Measurements from ENCODE around the gene ITFG1.
A peak's percentile ranks its signal among the peaks of the same experiment; 100 is the strongest.

ITFG1 gene

DNA sequence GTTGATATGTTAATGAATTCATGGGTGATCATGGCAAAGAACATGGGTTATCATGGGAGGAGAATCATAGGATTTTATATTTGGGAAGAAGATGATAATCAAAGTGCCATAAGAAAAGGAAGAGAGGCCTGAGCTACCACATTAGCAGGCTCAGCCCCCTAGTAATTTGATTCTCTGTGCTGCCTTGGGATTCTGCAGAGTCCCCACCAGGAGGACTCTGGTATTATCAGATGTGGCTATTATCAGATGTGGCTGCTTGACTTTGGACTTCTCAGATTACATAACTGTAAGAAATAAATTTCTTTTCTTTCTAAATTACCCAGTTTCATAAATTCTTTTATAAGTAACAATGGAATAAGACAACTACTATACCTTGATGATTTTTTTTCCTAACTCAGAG lies 137.6 kb downstream of the ITFG1 start:
- no peak for DNase-seq (ENCODE audit: low spot score)

DNA sequence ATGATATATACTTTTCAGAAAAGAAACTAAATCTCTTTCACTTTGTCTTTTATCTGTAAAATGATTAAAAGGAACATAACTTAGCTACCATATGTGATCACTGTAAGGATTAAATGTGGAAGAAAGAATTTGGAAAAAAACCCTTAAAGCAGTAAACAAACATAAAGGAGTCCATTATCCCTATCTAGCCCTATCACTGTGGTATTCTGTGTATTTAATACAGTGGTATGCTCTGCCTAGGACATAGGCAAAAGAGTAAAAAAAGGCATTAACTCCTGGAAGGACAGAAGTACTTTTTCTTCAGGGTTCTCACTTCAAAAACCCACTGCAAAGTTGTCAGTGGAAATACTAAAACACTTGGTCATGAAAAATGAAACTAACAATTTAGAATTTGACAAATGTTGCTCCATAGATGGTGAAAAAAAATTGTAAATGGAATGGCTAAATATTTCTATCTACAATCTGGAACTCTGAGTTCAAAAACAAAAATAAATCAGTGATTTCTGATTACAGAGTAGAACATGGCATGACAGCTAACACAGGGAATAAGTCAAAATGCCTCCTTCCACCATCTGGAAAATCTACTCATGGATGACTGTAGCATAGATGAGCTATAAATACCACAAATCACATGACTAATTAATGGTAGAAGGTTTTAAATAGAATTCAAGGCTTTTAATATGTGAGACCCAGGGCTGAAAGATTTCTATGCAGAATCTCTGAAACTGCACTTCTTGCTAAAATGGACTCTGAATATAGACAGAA lies 140.1 kb downstream of the ITFG1 start:
- DNase-seq (ENCODE audit: low spot score), result no peak

DNA sequence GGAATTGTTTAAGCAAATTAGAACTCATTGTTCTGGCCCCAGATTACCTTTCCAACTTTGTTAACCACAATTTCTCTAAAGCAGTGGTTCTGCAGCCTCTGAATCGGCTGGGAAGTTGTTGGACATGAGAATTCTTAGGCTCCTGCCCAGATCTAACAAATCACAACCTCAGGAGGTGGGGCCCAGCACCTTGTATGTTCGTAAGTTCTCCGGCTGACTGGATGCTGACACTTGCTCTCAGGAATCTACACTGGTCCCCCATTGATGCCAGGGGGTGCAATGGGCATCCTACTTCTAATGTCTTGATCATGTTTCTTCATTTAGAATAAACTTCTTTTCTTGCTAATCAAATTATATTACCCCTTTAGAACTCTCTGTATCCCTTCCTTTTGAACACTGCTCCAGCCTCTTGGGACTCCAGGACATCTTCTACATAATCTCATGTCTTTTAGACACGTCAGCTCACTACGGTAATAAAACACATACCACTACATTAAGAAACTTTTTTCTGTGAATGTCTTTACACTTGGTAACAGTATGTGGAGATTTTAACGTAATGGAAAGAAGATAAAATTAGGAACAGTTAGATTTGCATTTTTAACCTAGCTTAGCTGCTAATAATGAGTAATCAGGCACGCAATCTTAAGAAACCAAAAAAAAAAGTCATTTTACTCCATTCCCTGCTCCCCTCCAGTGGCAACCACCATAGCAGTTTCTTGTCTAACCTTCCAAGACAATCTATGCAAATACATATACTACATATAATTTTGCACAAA lies 143.2 kb downstream of the ITFG1 start:
- DNase-seq (ENCODE audit: low spot score), result no peak

DNA sequence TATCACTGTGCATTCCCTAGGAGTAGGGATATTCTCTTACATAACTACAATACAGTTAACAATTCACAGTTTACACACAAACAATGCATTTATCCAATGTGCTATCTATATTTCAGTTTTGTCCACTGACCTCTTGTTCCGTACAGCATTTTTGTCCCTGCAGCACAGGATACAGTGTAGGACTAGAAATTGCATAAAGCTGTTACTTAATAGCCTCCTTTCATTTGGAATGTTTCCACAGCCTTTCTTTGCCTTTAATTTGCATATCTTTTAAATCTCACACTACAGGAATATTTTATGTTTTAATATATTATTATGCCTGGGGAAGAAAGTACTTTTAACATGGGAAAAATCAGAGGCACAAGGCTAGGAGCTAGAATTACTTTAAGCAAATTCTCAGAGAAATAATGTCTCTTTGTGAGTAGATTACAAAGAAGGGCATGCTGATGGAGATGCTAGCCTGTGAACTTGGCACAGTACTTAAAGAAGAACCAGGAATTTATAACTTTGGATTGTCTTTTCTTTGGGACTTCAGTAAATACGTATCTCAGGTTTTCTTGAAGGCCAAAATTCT lies 144.3 kb downstream of the ITFG1 start:
- DNase-seq (ENCODE audit: low spot score), result no peak

DNA sequence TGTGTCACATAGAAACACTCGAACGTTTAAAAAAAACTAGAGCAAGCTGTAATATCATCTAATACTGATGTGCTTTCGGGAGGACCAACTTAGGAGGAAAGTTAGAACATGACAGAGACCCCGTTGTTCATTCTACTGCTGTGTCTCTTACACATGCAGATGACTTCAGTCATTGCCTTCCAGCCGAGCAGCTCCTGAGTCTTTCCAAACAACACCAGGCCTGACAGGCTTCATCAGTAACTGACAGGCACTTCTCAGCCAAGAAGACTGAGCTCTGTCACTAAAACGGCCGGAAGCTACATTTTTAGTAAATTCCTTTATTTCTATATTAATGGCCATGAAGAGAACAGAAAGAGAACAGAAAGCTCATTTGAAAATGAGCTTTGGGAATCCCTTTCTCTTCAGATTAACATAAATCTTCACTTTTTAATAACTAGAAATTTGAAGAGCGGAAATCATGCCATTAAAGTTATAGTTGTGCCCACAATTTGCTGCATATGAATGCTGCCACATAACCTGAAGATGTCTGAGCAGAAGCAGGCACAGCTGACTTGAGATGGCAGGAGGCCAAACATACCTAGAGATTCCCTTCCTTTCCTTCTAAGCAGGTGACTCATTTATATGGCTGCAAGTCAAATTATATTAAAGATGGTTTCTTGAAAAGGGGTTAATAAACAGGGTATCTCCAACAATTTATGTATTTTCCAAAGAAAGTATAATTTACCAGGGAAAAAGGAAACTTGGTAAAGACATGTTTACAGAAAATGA lies 148.9 kb downstream of the ITFG1 start:
- no peak for DNase-seq (ENCODE audit: low spot score)

DNA sequence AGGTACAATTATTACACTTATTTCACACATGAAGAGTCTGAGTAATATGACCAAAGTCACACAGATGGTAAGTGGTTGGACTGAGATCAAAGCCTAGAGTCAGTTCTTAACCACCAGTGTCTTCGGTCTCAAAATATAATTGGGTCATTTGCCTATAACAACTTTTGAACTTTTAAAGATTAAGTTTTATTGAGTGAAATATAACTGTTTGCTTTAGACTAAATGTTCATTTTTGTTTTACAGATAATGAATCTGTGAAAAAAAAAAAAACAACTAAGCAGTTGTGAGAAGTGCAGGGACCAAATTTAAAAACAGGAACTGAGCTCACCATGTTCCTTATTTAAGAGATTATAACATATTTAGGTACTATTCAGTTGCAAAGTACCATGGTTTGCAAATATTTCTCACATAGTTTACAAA lies 150.1 kb downstream of the ITFG1 start:
- no peak for DNase-seq (ENCODE audit: low spot score)

DNA sequence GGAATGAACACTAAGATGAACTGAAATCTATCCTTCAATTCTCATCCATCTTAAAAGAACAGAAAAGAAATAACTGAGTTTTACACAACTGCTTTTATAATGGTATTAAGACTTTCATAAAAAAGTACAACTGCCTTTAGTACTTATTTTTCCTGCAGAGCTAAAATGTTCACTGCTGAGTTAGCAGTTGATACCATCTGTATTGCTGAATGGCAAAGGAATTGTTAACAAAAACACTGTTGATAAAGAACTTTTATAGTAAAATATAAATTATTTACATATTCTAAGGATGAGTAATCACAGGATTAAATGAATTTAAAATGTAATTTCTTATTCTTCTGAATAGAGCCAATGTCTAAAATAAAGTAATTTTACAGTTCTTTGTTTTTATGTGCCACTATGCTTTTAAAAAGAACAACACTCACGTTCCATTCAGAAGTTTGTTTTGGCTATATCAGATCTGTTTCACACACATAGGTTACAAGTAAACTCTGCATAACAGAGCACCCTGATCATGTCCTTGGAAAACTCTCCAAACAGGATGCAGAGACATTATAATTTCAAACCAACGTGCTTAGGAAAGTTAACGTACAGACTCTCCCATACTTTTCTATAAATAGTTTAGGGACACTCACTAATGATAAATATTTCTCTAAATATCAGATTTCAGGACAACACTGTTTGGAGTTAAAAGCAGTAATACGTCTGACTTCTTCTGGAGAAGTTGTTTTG lies 151.1 kb downstream of the ITFG1 start:
- DNase-seq (ENCODE audit: low spot score), result no peak

DNA sequence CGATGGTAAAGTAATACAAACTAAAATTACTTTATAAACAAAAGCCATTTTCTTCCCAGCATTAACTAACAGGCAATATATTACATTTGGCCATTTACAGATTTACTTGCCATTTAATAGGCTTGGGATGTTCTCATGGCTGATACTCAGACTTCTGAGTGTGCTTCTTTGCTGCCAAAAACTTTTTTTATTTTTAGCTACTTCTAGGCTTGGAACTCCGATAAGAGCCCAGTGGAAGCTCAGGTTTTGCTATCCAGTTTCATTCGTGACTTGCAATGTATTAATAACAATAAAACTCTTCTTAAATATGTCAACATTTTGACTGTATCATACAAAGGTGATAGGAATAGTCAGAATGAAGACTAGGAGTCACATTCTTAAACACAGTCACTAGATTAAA lies 152.3 kb downstream of the ITFG1 start:
- no peak for DNase-seq (ENCODE audit: low spot score)

DNA sequence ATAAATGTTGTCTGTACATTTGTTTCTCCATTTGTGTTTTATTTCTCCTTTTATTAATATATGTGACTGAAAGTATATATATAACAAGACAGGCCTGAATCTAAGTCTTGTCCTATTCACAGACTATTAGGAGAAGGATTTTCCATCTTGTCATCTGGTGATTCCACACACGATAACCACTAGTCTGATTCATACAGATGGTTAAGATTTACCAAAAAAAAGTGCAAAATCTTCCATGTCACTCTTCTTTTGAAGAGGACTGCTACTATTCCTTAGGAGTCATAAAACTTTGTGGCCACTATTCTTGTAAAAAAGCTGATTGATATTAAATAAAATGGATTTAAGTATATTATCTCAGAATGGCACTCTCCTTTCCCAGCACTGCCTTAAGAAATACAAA lies 156.3 kb downstream of the ITFG1 start:
- no peak for DNase-seq (ENCODE audit: low spot score)

DNA sequence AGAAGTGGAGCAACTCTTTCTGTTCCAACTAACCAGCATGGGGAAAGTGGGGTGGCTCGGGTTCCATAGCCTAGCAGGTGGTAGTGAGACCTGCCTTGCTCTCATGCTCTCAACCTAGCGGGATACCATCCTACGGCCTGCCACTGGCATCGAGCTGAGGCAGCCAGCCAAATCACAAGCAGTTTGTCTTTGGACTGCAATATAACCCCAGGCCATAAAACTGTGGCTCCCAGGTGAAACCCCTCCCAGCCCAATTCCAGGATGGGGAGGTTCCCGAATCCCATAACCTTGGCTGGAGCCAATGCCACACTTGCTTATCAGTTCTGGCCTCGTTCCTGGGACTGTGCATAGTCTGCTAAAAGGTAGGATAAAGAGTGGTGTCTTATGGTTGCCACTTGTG lies 161.3 kb downstream of the ITFG1 start:
- no peak for DNase-seq (ENCODE audit: low spot score)

DNA sequence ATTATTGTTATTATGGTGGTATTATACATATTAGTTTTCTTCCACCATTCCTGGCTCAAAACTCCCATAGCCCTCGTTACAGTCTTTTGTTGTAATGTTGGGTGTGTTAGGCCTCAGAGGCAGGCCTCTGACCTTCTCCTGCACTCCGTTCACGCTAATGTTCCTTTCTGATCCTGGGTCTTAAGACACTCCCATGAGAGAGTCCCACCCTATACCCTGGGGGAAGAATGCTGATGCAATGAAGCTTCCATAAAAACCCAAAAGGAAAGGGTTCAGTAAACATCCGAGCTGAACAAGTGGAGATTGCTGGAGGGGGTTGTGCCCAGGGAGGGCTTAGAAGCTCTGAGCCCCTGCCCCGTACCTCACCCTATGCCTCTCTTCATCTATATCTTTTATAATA lies 175.9 kb downstream of the ITFG1 start:
- DNase-seq (ENCODE audit: low spot score), result no peak

DNA sequence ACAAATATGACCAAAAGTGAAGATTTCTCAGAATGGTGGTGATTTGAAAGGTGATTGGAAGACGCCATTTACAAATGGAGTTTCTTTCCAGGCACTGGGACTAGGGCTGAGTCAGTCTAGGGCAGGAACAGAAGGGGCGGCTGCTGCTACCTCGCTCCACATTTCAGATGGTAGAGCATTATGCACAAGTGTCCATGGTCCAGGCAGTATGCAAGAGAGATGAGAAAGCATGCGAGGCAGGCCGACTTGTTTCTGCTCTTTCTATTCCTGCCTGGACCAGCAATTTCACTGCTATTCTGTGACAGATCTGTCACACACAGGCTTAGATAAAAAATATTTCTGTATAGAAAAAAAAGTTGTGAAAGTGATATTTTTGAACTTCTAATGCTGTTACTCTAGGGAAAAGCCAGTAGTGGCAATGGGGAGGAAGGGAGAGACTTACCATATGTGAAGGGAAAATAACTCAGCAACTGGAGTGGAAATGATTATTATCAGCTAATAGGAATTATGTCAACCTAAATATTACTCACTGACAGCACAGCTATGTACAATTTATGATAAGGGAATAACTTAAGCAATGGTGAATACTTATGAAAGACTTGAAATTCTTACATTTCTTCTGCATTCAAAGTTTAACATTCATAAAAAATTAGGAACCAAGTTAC lies 182.4 kb downstream of the ITFG1 start:
- DNase-seq (ENCODE audit: low spot score), result no peak

DNA sequence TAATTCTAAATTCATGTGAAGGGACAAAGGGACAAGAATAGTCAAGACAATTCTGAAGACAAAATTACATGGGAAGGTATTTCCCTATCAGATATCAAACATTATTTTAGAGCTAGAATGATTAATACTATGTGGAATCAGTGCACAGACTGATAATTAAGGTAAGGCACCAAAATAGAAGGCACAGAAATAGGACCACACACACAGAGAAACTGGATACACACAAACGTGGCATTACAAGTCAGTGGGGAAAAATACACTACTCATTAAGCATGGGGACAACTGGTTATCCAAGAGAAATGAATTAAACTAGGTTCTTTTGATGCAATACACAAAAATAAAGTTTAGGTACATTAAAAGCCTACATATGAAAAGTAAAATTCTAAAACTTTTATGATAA lies 184.3 kb downstream of the ITFG1 start:
- no peak for DNase-seq (ENCODE audit: low spot score)

DNA sequence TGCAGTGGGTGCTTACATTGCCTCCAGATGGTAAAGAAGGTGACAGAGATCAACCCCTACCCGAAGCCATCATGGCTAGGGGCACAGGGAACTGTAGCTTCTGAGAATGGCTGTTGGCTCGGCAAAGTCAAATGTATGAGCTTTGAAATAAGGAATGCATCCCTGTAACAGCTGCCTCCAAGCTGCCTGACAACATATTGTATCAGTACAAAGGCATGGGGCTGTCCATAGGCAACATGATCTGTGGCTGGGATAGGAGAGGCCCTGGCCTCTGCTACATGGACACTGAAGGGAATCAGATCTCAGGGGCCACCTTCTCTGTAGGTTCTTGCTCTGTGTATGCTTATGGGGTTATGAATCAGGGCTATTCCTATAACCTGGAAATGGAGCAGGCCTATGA lies 197.9 kb downstream of the ITFG1 start:
- DNase-seq (ENCODE audit: low spot score), result no peak

DNA sequence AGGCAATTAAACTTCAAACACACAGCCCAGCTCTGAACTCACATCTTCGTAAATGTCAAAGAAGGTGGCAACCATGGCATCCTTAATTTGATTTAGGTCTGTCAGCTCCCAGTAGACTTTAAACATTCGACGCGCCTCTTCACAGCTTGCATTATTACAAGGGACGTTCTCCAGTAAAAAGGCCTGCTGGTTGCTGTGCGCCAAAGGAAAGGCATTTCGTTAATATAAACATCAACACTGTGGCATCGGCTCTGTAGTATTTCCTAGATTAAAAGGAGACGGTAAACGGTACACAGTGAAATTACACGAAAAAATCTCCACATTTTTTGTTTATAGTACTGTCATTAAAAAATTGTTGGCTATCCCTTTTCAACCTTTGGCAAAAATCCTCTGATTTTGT lies 200.4 kb downstream of the ITFG1 start:
- DNase-seq (ENCODE audit: low spot score), result no peak

DNA sequence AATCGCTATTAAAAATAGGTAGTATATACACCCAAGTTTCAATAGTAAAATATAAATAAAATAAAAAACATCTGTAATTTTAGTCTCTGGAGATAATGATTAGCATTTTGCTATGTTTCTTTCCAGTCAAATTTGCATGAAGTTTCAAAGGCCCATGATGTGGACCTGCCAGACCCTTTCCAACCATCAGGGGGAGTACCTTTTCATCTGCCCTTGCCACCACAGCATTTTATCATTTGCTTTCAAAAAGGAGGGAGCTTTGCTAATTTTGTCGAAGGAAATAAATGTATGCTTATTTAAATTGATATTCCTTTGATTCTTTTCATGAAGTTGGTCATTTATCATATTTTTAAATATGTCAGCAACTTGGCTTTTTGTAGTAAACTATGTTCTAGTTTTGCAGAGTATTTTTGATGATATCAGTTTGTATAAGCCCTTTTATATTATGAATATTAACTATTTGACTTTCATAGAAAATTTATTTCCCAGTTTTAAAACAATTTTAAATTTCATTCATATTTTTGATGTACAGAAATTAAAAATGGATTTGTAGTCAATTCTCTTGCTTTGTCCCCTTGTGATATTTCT lies 201.9 kb downstream of the ITFG1 start:
- DNase-seq (ENCODE audit: low spot score), result peak; percentile 32

DNA sequence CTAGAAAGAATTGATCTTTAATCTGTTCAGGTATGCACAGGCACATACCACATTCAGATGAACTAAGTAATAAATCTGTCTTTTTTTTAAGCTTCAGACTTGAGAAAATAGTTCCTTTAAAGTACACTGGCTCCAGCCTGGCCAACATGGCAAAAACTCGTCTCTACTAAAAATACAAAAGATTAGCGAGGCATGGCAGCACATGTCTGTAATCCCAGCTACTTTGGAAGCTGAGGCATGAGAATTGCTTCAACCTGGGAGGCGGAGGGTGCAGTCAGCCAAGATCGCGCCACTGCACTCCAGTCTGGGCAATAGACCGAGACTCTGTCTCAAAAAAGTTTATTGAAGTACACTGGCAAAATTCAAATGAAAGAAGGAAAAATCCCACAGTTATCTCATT lies 206.1 kb downstream of the ITFG1 start:
- DNase-seq (ENCODE audit: low spot score), result no peak

DNA sequence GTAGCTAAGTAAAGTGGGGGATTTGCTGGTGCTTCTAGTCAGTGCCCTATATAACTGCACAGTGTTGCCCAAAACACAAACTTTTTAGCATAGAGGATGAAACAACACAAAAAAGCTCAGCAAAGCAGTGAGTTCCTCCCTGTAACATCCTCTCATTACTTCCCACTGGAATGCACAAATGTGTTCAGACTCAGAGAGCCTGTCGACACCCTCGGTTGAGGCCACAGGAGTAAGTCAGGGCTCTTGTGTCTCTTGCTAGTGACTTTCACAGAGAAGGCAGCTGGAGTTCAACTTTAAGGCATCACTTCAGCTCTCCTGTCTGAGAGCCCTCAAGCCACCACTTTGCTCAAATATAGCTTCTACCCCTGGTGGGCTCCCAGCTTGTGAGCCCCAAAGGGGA lies 209.9 kb downstream of the ITFG1 start:
- no peak for DNase-seq (ENCODE audit: low spot score)

DNA sequence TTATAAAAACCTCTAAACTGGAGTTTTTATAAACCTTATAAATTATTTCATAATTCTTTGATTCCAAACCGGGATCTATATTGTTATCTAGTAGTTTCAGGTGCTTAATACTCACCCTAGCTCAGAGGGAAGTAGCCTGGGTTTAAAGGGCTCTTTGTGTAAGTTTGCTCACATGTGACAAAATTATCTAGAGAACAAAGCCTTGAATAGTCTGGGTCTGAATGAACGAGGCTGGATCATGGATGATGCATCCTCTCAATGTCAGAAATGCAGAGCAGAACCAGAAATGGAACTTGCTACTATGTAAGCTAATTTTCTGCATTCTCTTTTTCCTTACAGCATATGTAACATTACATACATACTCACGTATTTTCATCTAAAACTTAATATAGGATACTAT lies 213.2 kb downstream of the ITFG1 start:
- no peak for DNase-seq (ENCODE audit: low spot score)

DNA sequence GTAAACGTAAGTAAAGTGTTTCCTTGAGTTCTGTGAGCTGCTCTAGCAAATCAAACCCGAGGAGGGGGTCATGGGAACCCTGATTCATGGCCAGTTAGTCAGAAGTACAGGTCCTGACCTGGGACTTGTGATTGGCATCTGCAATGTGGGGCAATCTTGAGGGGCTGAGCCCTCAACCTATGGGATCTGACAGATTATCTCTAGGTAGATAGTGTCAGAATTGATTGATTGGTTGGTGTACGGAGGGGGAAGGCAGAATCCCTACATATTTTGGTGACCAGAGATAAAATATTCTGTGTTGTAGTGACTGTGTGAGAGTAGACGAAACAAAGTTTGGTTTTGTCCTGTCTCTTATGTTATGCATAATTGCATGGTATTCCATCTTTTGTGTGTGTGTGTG lies 216.7 kb downstream of the ITFG1 start:
- DNase-seq (ENCODE audit: low spot score), result no peak

DNA sequence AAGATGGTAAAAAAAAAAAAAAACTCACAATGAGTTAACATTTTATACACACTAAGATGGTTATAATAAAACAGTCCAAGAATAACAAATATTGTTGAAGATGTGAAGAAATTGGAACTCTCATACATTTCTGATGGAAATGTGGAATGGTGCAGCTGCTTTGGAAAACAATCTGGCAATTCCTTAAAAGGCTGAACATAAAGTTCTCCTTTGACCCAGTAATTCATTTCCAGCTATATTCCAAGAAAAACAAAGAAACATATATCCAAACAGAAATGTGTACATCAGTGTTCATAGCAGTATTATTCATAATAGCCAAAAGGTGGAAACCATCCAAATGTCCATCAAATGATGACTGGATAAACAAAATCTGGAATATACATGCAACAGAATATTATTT lies 219.8 kb downstream of the ITFG1 start:
- no peak for DNase-seq (ENCODE audit: low spot score)
